ENCODE results near the gene CCND3.

The CCND3 gene

DNA sequence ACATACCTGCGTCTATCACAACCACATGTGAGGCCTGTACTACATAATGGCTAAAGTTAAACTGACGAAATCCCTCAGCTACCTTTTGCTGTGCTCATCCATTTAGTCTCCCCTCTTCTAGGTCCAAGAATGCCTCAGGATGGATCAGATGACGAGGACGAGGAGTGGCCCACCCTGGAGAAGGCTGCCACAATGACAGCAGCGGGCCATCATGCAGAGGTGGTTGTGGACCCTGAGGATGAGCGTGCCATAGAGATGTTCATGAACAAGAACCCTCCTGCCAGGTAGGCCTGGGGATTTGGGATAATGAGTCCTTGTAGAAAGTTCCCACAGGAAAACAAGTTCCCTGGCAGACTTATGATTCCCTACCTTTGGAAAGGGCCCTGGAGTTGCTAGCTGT lies 14.4 kb downstream of the CCND3 start:
- Histone ChIP-seq H3K9ac (ENCODE audit: low read length in 5 of 5) (no peak overlapping the region), H3K9me3 (ENCODE audit: control insufficient read depth in 5 of 5, low read length in 5 of 5) (no peaks in the 10 kb centered on the region), H3K4me3 (ENCODE audit: low read depth in 1 of 5, low read length in 5 of 5) (no peak overlapping the region), H3K27ac (ENCODE audit: low read depth, low read length) (no peak overlapping the region), H3K36me3 (ENCODE audit: control insufficient read depth in 5 of 5, insufficient read depth in 5 of 5, low read length in 5 of 5) (peaks cover 13 to 64% (median 54%) of the 10 kb centered on the region in 5 donors), H3K4me1 (ENCODE audit: control insufficient read depth in 5 of 5, insufficient read depth in 5 of 5, low read length in 5 of 5) (peaks cover 7 to 14% (median 9%) of the 10 kb centered on the region in 5 donors), H3K27me3 (ENCODE audit: control insufficient read depth in 5 of 5, insufficient read depth in 4 of 5, low read length in 5 of 5) (no peaks in the 10 kb centered on the region)

DNA sequence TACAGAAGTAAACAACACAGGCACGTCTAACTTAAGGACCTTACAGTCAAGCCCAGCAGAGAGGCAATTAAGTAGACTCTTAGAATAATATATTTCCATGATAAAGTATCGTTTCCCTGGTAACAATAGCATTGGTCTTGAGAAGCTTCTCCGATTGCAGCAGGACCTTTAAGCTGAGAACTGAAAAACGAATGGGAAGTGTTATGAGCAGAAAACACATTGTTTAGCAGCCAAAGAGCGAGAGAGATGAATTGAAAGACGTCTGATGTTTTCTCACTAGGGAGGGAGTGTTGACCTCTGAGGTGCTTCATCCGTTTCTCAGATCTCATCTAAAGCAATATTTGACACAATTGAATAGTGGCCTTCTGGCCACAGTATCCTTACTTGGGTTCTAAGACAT lies 19.5 kb downstream of the CCND3 start:
- peak overlapping the region; percentile 66 to 96 (median 87) for H3K4me3 ChIP-seq (ENCODE audit: low read depth in 1 of 5, low read length in 5 of 5)
- H3K27ac ChIP-seq (ENCODE audit: low read depth, low read length) = peak overlapping the region; percentile 98
- no peaks in the 10 kb centered on the region for H3K27me3 ChIP-seq (ENCODE audit: control insufficient read depth in 5 of 5, insufficient read depth in 4 of 5, low read length in 5 of 5)
- H3K9ac ChIP-seq (ENCODE audit: low read length in 5 of 5) = peak overlapping the region; percentile 71 to 97 (median 85)
- peaks cover 0 to 16% (median 4%) of the 10 kb centered on the region in 5 donors for H3K36me3 ChIP-seq (ENCODE audit: control insufficient read depth in 5 of 5, insufficient read depth in 5 of 5, low read length in 5 of 5)
- peaks cover 8 to 48% (median 38%) of the 10 kb centered on the region in 5 donors for H3K4me1 ChIP-seq (ENCODE audit: control insufficient read depth in 5 of 5, insufficient read depth in 5 of 5, low read length in 5 of 5)
- no peaks in the 10 kb centered on the region for H3K9me3 ChIP-seq (ENCODE audit: control insufficient read depth in 5 of 5, low read length in 5 of 5)

DNA sequence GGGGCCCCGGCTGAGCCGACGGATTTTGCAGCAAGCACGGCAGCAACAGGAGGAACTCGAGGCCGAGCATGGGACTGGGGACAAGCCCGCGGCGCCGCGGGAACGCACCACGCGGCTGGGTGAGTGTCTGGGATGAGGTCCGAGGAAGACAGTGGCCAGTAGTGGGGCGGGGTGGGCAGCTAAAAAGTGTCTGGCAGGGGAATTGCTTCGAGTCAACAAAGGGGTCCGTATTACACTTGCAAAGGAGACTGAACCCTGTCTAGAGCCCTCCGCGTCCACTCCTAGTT lies 20.0 kb downstream of the CCND3 start:
- Histone ChIP-seq H3K9ac (ENCODE audit: low read length in 5 of 5) (peak overlapping the region; percentile 71 to 97 (median 85)), H3K27ac (ENCODE audit: low read depth, low read length) (peak overlapping the region; percentile 98), H3K36me3 (ENCODE audit: control insufficient read depth in 5 of 5, insufficient read depth in 5 of 5, low read length in 5 of 5) (peaks cover 0 to 14% (median 2%) of the 10 kb centered on the region in 5 donors), H3K4me1 (ENCODE audit: control insufficient read depth in 5 of 5, insufficient read depth in 5 of 5, low read length in 5 of 5) (peaks cover 8 to 50% (median 38%) of the 10 kb centered on the region in 5 donors), H3K4me3 (ENCODE audit: low read depth in 1 of 5, low read length in 5 of 5) (peak overlapping the region; percentile 66 to 96 (median 87)), H3K9me3 (ENCODE audit: control insufficient read depth in 5 of 5, low read length in 5 of 5) (no peaks in the 10 kb centered on the region), H3K27me3 (ENCODE audit: control insufficient read depth in 5 of 5, insufficient read depth in 4 of 5, low read length in 5 of 5) (no peaks in the 10 kb centered on the region)

DNA sequence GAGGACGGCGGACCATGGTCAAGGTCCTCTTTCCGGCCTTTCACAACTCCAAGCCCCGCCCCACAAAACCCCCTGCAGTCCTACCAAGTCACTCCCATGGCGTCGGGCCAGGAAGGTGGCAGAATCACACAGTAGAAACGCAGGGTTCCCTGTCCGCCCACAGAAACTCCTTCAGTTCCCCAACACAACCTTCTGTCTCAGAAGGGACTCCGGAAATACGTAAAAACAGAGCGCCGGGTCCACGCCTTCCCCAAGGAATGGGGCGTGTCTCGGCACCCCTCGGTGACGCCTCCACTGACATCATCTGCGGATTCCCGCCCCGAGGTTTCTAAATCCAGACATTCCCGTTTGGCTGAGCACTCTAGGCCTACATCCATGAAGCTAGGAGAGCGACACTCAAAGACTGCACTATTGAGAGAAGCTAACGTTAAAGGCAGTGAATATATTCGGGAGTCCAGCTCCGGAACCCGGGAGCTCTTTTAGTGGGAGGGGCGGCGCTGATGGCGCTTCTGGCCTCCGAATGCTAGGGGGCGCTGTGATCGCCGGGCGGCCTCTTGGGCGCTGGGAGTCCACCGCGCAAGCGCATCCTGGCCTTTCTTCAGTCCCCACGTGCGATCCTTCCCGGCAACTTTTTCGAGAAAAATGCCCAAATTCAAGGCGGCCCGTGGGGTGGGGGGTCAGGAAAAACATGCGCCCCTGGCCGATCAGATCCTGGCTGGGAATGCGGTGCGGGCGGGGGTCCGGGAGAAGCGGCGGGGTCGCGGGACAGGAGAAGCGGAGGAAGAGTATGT lies 20.5 kb downstream of the CCND3 start, which contains the start of the genes BYSL and MED20:
Gene BYSL, plus strand, starts transcription at position 579 of the 791 bp plus-strand sequence. Its CDS starts 64 bp downstream, at position 643.
Gene MED20, minus strand, starts transcription at position 219 of the 791 bp plus-strand sequence. Its CDS starts 121 bp downstream, at position 98.
- H3K36me3 ChIP-seq (ENCODE audit: control insufficient read depth in 5 of 5, insufficient read depth in 5 of 5, low read length in 5 of 5) = peaks cover 0 to 17% (median 6%) of the 10 kb centered on the region in 5 donors

DNA sequence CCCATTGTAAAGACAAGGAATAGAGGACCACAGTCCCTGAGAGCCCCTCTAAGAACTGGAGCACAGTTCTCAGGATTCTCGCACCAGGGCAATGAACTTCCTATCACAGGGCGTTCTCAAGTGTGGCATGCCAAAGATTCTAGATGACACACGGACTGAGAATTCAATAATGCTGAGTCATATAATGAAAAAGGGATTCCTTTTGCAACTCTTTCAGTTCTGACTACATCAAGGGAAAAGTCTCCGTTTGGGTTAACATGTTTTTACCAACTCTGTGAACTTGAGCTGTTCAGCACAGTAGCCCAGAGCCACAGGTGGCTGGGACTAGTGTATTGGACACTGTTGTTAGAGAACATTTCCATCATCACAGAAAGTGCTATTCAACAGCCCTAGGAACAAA lies 24.1 kb downstream of the CCND3 start:
- peaks cover 5 to 39% (median 32%) of the 10 kb centered on the region in 5 donors for H3K4me1 ChIP-seq (ENCODE audit: control insufficient read depth in 5 of 5, insufficient read depth in 5 of 5, low read length in 5 of 5)
- H3K27ac ChIP-seq (ENCODE audit: low read depth, low read length) = peak overlapping the region; percentile 32
- H3K9ac ChIP-seq (ENCODE audit: low read length in 5 of 5) = peak overlapping the region in 1 of 5 donors; percentile 48
- H3K36me3 ChIP-seq (ENCODE audit: control insufficient read depth in 5 of 5, insufficient read depth in 5 of 5, low read length in 5 of 5) = peaks cover 0 to 39% (median 27%) of the 10 kb centered on the region in 5 donors
- no peaks in the 10 kb centered on the region for H3K27me3 ChIP-seq (ENCODE audit: control insufficient read depth in 5 of 5, insufficient read depth in 4 of 5, low read length in 5 of 5)
- no peaks in the 10 kb centered on the region for H3K9me3 ChIP-seq (ENCODE audit: control insufficient read depth in 5 of 5, low read length in 5 of 5)
- H3K4me3 ChIP-seq (ENCODE audit: low read depth in 1 of 5, low read length in 5 of 5) = no peak overlapping the region

More for the DNA sequence above, 20.5 kb downstream of the CCND3 start, which contains the start of the genes BYSL and MED20:
- peak within 1 kb of the TSS; percentile 66 to 96 (median 87) for H3K4me3 ChIP-seq (ENCODE audit: low read depth in 1 of 5, low read length in 5 of 5)
- peaks cover 8 to 50% (median 38%) of the 10 kb centered on the region in 5 donors for H3K4me1 ChIP-seq (ENCODE audit: control insufficient read depth in 5 of 5, insufficient read depth in 5 of 5, low read length in 5 of 5)
- H3K9ac ChIP-seq (ENCODE audit: low read length in 5 of 5) = peak within 1 kb of the TSS; percentile 73 to 97 (median 85)
- H3K27me3 ChIP-seq (ENCODE audit: control insufficient read depth in 5 of 5, insufficient read depth in 4 of 5, low read length in 5 of 5) = no peaks in the 10 kb centered on the region
- H3K27ac ChIP-seq (ENCODE audit: low read depth, low read length) = peak within 1 kb of the TSS; percentile 98
- H3K9me3 ChIP-seq (ENCODE audit: control insufficient read depth in 5 of 5, low read length in 5 of 5) = no peaks in the 10 kb centered on the region

DNA sequence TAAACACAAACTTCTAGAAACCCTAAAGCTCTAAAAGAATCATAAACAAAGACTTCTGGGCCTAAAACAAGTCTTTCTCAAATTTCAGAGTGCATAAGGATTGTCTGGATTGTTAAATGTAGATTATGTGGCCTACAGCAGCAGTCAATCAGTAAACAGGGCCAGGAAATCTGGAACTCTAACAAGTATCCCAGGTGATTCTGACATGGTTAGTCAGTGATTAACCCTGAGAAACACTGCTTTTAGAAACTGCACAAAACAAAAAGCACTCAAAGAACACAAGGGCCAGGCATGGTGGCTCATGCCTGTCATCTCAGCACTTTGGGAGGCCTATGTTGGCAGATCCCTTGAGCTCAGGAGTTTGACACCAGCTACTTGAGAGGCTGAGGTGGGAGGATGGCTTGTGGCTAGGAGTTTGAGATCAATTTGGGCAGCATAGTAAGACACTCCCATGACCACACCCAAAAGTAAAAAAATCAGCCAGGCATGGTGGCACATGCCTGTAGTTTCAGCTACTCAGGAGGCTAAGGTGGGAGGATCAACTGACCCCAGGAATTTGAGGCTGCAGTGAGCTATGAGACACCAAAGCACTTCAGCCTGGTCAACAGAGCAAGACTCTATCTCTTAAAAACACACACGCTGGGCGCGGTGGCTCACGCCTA lies 26.6 kb downstream of the CCND3 start:
- Histone ChIP-seq H3K4me3 (ENCODE audit: low read depth in 1 of 5, low read length in 5 of 5) (no peak overlapping the region), H3K27ac (ENCODE audit: low read depth, low read length) (no peak overlapping the region), H3K4me1 (ENCODE audit: control insufficient read depth in 5 of 5, insufficient read depth in 5 of 5, low read length in 5 of 5) (peaks cover 0 to 21% (median 16%) of the 10 kb centered on the region in 5 donors), H3K27me3 (ENCODE audit: control insufficient read depth in 5 of 5, insufficient read depth in 4 of 5, low read length in 5 of 5) (no peaks in the 10 kb centered on the region), H3K9me3 (ENCODE audit: control insufficient read depth in 5 of 5, low read length in 5 of 5) (no peaks in the 10 kb centered on the region), H3K36me3 (ENCODE audit: control insufficient read depth in 5 of 5, insufficient read depth in 5 of 5, low read length in 5 of 5) (peaks cover 2 to 51% (median 28%) of the 10 kb centered on the region in 5 donors), H3K9ac (ENCODE audit: low read length in 5 of 5) (no peak overlapping the region)

DNA sequence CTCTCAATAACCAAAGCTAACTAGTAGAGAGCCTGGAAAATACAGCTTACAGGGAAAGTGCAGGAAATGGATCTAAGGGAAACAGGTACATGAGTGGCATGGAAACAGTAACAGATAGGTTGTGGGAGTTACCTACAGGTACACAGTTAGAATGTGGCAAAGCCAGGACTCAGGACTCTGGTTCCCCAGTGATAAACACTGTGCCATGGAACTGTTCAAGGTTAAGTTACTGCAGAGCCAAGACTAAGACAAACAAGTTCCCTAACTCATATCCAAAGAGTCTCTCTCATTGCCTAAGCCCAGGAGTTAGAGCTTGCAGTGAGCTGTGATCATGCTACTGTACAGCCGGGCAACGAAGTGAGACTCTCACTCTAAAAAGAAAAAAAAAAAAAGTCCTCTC lies 27.3 kb downstream of the CCND3 start:
- H3K9me3 ChIP-seq (ENCODE audit: control insufficient read depth in 5 of 5, low read length in 5 of 5) = no peaks in the 10 kb centered on the region
- peaks cover 5 to 55% (median 32%) of the 10 kb centered on the region in 5 donors for H3K36me3 ChIP-seq (ENCODE audit: control insufficient read depth in 5 of 5, insufficient read depth in 5 of 5, low read length in 5 of 5)
- H3K9ac ChIP-seq (ENCODE audit: low read length in 5 of 5) = no peak overlapping the region
- no peak overlapping the region for H3K27ac ChIP-seq (ENCODE audit: low read depth, low read length)
- no peaks in the 10 kb centered on the region for H3K27me3 ChIP-seq (ENCODE audit: control insufficient read depth in 5 of 5, insufficient read depth in 4 of 5, low read length in 5 of 5)
- H3K4me1 ChIP-seq (ENCODE audit: control insufficient read depth in 5 of 5, insufficient read depth in 5 of 5, low read length in 5 of 5) = peaks cover 0 to 14% (median 10%) of the 10 kb centered on the region in 5 donors
- H3K4me3 ChIP-seq (ENCODE audit: low read depth in 1 of 5, low read length in 5 of 5) = no peak overlapping the region

DNA sequence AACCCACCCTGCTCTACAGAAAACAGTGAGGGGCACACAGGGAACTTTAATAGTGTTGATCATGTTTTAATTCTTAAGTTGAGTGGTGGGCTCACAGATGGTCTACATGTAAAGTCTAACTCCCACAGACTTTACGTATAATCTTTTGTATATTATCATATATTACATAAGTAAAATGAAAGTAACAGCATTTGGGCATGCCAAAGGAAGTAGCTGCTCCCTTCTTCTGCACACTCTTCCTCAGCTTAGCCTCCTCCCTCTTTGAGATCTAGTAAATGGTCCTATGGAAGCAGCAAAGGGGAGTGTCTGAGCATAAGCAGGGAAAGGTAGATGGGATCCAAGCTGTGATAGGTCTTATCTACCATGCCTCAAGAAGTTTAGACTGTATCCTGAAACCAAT lies 31.9 kb downstream of the CCND3 start:
- Histone ChIP-seq H3K27ac (ENCODE audit: low read depth, low read length) (no peak overlapping the region), H3K9me3 (ENCODE audit: control insufficient read depth in 5 of 5, low read length in 5 of 5) (no peaks in the 10 kb centered on the region), H3K27me3 (ENCODE audit: control insufficient read depth in 5 of 5, insufficient read depth in 4 of 5, low read length in 5 of 5) (no peaks in the 10 kb centered on the region), H3K4me3 (ENCODE audit: low read depth in 1 of 5, low read length in 5 of 5) (no peak overlapping the region), H3K9ac (ENCODE audit: low read length in 5 of 5) (no peak overlapping the region), H3K4me1 (ENCODE audit: control insufficient read depth in 5 of 5, insufficient read depth in 5 of 5, low read length in 5 of 5) (no peaks in the 10 kb centered on the region), H3K36me3 (ENCODE audit: control insufficient read depth in 5 of 5, insufficient read depth in 5 of 5, low read length in 5 of 5) (peaks cover 28 to 81% (median 63%) of the 10 kb centered on the region in 5 donors)

DNA sequence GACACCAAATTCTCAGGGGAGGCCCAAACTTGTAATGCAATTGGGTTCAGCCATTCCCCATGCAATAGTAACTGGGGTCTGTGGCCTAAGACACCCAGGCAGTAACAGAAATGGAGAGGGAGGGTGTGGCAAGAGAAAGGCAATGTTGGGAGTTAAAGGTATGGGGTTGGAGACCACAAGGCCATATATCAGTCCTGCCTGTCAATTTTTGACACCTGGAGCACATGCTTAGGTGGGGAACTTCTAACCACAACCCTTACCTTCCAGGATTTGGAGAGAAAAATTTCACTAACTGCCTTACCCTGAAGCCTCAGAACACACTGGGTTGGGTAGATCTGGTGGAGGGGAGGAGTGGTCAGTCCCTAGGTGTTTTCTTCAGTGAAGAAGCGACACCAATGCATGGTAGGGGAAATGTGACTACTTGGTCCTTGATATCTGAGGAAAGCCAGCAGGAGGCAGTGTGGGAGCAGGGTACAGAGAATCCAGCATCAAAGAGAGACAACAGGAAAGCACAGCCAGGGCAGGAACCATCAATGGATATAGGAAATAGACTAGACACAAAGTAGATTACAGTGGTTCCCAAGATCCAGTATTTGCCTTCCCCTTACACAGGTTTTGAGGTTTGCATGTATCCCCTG lies 39.6 kb downstream of the CCND3 start:
- Histone ChIP-seq H3K4me3 (ENCODE audit: low read depth in 1 of 5, low read length in 5 of 5) (no peak overlapping the region), H3K4me1 (ENCODE audit: control insufficient read depth in 5 of 5, insufficient read depth in 5 of 5, low read length in 5 of 5) (no peaks in the 10 kb centered on the region), H3K27ac (ENCODE audit: low read depth, low read length) (no peak overlapping the region), H3K9ac (ENCODE audit: low read length in 5 of 5) (no peak overlapping the region), H3K9me3 (ENCODE audit: control insufficient read depth in 5 of 5, low read length in 5 of 5) (no peaks in the 10 kb centered on the region), H3K36me3 (ENCODE audit: control insufficient read depth in 5 of 5, insufficient read depth in 5 of 5, low read length in 5 of 5) (peaks cover 23 to 43% (median 29%) of the 10 kb centered on the region in 5 donors), H3K27me3 (ENCODE audit: control insufficient read depth in 5 of 5, insufficient read depth in 4 of 5, low read length in 5 of 5) (no peaks in the 10 kb centered on the region)
